Endometrium (tissue), 2 donors: ENCODE measurements around the gene PTPN14.

Experiments used
- FAIRE-seq: peaks from 2 replicates; lab custom pipeline; 2012; peaks lifted over from hg19 to GRCh38; lab: Jason Lieb, UNC
- donor health status: control.
- donor health status: control.

PTPN14 gene

DNA sequence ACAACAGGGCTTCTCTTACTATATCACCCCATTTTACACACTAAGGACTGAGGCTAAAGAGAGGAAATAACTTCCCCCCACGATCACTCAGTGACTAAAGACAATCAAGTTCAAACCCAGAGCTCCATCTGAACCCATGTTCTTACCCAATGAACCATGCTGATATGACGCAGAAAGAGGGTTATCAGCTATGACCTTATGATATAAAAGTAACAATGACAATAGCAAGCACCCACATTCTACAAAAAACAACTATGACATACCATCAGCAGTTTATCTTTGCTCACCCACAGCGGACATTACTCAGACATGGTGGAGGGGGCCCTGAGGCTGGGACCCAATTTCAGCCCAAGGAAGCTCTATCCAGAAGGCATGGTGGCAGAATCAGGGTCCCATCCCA, 75.7 kb downstream of the PTPN14 start:
- FAIRE-seq: no peak

DNA sequence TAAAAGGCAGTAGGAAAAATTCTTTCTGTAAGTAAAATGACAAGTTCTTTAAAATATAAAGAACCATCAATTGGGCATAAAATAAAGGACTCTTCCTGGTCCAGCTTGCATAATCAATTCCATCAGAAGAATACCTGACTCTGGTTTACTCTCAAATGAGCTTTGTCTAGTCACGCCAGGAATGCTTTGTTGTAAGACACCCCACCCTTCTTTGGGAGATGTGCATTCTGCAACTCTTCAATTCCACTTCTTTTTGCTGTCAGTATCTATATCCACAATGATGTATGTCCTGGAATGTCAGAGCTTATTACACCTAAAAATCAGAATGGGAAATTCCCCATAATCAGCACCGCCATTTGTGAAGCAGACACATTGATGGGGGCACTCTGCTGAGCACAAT, 76.1 kb downstream of the PTPN14 start:
- FAIRE-seq: no peak

DNA sequence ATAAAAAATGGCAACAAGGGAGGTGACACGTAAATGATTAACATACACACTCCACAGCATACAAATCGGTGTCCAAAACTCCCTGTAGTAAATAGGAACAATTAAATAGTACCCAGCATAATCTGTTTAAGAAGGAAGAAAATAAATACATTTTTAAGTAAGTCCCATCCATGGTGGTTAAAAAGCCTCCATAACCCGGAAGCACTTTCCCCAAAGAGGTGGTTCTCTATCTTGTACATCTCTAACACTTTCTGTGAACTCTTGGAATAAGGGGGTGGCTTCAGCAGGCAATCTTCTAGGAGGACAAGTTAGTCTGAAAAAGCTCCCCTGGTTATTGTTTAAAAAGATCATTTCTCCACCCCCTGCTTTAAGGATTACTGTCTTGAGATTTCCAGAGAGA, 76.9 kb downstream of the PTPN14 start:
- no peak for FAIRE-seq

GRCh38 chr1:214473862-214474261, 77.5 kb downstream of the PTPN14 start:
- no peak for FAIRE-seq

DNA sequence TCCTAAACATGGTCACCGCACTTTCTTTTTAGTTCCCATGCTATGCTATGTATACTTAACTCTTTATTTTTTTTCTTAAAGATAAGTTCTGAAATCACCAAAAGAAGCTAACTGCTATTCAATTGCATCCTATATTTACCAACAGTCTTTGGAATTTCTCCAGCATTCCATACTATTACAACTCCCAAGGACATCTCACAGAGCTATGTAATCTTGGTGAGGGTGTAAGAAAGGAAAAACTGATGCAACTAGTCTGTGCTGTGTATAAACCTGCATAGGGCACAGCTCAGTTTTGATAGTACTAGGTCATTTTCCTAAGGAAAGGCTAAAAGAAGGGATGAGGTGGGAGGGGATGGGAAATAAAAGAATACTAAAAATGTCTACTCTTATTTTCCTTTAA, 78.0 kb downstream of the PTPN14 start:
- FAIRE-seq: no peak

DNA sequence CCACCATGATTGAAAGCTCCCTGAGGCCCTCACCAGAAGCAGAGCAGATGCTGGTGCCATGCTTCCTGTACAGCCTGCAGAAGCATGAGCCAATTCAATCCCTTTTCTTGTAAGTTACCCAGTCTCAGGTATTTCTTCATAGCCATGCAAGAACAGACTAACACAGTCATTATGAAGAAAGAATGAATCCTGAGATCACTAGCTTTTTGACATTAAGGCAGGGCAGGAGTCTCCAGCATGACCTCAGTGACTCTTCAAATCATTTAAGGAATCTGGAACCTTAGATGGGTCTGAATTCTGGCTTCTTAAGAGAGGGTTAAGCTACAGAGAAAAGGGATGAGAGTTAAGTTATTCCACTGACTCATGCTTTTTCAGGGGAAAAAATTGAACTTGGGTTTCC, 79.0 kb downstream of the PTPN14 start:
- no peak for FAIRE-seq

- FAIRE-seq: no peak
Measured at GRCh38 chr1:214471458-214471857, 79.9 kb downstream of the PTPN14 start.

DNA sequence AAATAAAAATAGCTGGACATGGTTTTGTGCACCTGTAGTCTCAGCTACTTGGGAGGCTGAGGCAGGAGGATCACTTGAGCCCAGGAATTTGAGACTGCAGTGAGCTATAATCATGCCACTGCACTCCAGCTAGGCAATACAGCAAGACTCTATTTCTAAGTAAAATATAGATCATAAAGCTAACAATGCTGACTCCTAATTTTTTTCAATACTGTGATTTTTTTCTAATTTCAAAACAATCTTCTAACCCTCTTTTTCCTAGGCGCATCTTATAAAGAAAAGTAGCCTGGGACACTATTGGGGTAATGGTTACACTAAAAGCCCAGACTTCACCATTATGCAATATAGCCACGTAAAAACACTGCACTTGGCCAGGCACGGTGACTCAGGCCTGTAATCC, 81.3 kb downstream of the PTPN14 start:
- no peak for FAIRE-seq

- FAIRE-seq: no peak
Measured at GRCh38 chr1:214469290-214469689, 82.1 kb downstream of the PTPN14 start.

DNA sequence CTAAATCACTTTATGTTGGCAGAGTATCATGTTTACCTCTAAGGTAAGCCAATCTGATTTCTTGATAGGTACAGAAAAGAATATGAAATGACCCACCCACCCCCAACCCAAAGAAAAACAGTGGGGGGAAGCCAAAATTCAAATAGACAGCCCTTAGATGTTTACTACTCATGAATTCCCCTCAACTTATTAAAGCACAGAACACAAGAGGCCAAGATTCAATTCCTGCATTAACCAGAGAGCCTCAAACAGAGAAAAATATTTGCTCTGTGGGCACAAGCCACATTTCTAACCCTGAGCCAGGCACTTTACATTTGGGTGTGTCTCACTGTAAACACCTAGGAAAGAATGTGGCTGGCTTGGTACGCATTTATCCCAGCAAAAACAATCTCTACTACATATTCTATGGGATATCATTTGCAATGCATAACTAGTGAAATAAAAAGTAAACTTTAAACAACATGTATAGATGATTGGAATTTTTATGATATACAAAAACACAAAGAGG, 84.3 kb downstream of the PTPN14 start:
- no peak for FAIRE-seq

DNA sequence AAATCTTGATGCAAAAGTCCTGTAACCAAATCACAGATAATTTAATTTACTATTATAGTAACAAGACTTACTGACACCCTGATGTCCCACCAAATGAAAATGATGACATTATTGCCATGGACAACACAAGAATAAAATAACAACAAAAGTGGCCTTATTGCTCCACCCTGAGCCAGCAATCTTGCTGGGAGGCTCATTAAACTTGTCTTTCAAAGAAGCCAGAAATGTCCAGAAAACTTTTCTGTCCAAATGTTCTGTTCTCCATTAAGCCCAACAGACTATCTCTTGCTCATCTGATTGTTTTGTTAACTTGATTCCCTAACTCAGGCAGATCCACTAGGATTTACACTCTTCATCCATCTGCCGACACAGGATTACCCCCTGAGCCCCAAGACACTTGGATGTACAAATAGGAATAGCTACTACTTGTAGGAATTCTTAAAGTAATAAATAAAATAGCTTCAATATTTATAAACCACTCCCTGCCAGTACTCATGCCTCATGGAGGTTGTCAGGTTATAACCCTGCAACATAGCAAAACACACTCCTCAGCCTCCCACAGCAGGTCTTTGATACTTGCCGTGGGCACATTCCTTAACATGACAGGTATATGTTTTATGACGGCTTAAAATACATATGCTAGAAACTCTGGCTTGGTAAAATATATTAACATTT, 84.9 kb downstream of the PTPN14 start:
- FAIRE-seq: no peak

- no peak for FAIRE-seq
Measured at GRCh38 chr1:214464445-214465287, 86.7 kb downstream of the PTPN14 start.

DNA sequence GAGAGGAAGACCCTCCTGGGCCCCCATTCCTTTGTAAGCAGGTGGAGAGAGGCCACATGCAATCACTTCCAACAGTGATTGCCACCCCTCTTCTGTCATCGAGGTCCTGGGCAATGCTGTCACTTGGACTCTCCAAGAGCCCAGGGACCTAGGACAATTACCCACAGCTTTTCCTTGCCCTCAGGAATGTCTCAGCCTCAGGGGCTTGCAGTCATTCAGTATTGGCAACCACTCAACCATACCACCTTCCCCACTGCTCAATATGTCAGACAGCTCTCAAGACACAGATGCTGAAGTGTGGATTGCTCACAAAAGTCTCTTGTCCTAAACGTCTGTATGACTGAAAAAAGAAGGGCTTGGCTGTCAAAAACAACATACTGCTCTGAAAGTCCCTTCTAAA, 87.8 kb downstream of the PTPN14 start:
- FAIRE-seq: no peak

GRCh38 chr1:214462882-214463281, 88.5 kb downstream of the PTPN14 start:
- FAIRE-seq: no peak

DNA sequence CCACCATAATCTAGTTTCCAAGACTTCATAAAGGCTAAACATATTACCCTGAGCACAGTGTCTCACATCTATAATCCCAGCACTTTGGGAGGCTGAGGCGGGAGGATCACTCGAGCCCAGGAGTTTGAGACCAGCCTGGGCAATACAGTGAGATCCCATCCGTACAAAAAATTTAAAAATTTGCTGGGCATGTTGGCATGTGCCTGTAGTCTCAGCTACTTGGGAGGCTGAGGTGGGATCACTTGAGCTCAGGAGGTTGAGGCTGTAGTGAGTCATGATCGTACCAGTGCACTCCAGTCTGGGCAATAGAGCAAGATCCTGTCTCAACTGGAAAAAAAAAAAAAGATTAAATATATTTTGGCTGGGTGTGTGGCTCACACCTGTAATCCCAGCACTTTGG, 90.1 kb downstream of the PTPN14 start:
- FAIRE-seq: no peak

DNA sequence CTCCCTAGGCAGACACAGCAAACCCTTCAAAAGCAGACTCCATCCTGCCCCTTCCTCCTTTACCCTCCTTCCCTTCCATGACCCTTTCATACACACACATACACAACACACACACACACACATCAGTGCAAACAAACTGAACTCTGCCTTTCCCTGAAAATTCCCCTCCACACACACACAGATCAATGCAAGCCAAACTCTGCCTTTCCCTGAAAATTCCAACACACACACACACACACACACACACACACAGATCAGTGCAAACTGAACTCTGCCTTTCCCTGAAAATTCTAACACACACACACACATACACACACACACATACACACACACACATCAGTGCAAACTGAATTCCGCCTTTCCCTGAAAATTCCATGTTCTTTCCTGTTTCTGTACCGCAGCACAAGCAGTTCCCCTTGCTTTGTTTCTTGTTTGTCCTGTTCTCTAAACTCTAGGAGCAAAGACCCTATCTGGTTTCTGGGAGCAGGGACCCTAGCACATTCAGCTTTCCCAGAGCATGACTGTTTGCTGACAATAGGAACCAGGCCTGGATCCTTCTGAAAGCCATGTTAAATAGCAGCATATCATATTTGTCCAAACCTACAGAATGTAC, 91.0 kb downstream of the PTPN14 start:
- FAIRE-seq: no peak

GRCh38 chr1:214459895-214460294, 91.5 kb downstream of the PTPN14 start:
- FAIRE-seq: no peak

- no peak for FAIRE-seq
Measured at GRCh38 chr1:214458541-214458940, 92.9 kb downstream of the PTPN14 start.

DNA sequence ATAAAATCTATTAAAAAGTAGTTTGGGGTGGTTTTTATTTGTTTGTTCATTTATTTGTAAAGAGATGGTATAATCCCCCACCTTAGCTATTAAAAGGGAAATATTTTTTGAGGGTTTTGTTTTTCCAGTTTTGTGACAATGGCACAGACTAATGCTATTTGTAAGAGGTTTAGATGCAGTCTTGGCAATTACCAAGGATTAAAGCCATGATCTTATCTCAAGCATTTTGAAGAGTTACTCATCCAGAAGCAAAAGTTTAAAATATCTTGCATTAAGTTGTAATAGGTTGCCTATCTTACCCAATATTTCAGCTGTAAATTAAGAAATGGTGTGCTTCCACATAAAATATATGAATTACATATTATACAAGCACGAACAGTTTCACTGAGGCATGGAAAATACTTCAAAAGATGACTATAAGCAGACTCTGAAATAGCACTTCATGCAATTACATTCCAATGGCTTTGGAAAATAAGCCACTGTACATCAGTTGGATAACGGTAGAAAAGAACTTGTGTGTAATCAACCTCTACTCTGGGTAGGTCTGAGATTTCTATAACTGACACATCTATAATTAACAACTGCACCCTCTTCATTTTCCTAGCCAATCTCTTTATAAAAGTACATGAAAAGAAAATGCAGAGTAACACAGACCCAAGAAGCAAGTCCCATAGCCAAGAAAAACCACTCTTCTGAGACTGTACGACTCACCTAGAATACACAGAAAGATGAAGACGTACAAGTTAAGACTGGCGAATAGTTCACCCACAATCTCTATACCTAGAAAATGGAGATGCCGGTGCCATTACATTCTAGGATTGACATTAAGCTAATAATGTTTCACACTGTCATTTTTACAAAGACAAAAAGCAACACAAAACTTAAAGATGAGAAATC, 95.2 kb downstream of the PTPN14 start:
- FAIRE-seq: no peak

DNA sequence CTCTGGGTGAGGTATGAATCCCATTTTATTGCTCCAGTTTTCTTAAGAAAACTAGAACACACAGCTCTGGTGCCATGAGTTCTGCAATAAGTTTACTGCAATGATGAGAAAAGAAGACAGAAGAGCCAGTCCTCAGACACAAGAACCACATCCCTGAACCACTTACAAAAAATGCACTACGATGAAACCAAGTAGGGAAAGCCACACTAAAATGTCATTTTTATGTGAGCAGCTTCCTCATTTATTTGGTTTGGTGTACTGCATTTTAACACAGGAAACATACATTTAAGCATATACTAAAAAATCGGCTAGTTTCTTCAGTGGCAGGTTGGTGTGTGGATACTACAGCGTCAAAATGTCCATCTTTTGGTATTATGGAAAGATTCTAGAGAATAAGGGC, 95.9 kb downstream of the PTPN14 start:
- FAIRE-seq: no peak

GRCh38 chr1:214454569-214455396, 96.6 kb downstream of the PTPN14 start:
- FAIRE-seq: no peak
